Prostate gland (tissue), 2 donors: ENCODE results near the gene BST1.

Experiments
- POLR2AphosphoS5 ChIP-seq: sonication (generic); formaldehyde crosslinking; IDR thresholded peaks from one replicate; pipeline ENCODE4 v1.6.1; 2017; ENCODE audit warnings: antibody characterized with exemption
- TF ChIP-seq, protein P1 (sequence below), 4 experiments: fragments of 200-600 bp in 2 of 4; fragments of 450-650 bp in 2 of 4; sonication (generic) in 2 of 4; IDR thresholded peaks; 1 replicate in 3 of 4; 2 replicates in 1 of 4; pipeline ENCODE4 v1.5.1; 2016 to 2019; ENCODE audit warnings: antibody characterized with exemption in 4 of 4, mild to moderate bottlenecking in 2 of 4, moderate library complexity in 2 of 4

DNA sequence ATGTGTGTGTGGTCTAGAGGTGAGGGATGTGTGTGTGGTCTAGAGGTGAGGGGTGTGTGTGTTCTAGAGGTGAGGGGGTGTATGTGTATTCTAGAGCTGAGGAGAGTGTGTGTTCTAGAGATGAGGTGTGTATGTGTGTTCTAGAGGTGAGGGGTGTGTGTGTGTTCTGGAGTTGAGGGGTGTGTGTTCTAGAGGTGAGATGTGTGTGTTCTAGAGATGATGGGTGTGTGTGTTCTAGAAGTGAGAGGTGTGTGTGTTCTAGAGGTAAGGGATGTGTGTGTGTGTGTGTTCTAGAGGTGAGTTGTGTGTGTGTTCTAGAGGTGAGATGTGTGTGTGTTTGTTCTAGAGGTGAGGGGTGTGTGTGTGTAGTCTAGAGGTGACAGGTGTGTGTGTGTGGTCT is 1.3 kb downstream of the BST1 start:
- TF ChIP-seq, protein P1, sequence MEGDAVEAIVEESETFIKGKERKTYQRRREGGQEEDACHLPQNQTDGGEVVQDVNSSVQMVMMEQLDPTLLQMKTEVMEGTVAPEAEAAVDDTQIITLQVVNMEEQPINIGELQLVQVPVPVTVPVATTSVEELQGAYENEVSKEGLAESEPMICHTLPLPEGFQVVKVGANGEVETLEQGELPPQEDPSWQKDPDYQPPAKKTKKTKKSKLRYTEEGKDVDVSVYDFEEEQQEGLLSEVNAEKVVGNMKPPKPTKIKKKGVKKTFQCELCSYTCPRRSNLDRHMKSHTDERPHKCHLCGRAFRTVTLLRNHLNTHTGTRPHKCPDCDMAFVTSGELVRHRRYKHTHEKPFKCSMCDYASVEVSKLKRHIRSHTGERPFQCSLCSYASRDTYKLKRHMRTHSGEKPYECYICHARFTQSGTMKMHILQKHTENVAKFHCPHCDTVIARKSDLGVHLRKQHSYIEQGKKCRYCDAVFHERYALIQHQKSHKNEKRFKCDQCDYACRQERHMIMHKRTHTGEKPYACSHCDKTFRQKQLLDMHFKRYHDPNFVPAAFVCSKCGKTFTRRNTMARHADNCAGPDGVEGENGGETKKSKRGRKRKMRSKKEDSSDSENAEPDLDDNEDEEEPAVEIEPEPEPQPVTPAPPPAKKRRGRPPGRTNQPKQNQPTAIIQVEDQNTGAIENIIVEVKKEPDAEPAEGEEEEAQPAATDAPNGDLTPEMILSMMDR (IDR thresholded peaks at IDR 0.05): no peak
- TF ChIP-seq POLR2AphosphoS5: no peak
